Measurements from ENCODE around the gene PLCXD3. TPM values are rescaled to one million over a fixed set of nuclear protein-coding genes. Genes with fewer than 3 reads are reported as not detected.

Gene PLCXD3
- total and polyA plus RNA-seq, 8 donors = 0.07 to 4.8 (median 0.12) TPM

DNA sequence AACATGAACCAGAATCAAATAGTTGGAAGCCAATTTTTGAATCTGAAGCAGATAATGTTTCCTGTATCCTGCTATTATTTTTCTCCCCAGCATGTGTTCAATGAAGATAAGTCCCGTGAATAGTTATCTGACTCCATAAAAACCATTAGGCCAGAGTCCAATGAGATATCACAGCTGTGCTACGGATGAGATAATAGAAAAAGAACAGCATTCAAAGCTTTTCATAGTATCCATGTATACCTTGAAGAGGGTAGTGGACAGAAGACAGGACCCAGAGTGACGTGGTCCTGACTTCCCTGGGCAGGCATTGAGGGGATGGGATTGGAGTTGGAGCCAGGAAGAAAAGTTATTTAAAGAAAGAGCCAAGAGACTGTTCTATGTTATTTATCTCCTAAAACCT, 246.4 kb downstream of the PLCXD3 start:
- Histone ChIP-seq H3K9me3 (no peaks in the 10 kb centered on the region), H3K27me3 (no peaks in the 10 kb centered on the region), H3K4me1 (no peaks in the 10 kb centered on the region), H3K36me3 (no peaks in the 10 kb centered on the region), H3K4me3 (no peak overlapping the region), H3K27ac (peak overlapping the region in 1 of 2 donors; percentile 40)
- TF ChIP-seq, protein P1, sequence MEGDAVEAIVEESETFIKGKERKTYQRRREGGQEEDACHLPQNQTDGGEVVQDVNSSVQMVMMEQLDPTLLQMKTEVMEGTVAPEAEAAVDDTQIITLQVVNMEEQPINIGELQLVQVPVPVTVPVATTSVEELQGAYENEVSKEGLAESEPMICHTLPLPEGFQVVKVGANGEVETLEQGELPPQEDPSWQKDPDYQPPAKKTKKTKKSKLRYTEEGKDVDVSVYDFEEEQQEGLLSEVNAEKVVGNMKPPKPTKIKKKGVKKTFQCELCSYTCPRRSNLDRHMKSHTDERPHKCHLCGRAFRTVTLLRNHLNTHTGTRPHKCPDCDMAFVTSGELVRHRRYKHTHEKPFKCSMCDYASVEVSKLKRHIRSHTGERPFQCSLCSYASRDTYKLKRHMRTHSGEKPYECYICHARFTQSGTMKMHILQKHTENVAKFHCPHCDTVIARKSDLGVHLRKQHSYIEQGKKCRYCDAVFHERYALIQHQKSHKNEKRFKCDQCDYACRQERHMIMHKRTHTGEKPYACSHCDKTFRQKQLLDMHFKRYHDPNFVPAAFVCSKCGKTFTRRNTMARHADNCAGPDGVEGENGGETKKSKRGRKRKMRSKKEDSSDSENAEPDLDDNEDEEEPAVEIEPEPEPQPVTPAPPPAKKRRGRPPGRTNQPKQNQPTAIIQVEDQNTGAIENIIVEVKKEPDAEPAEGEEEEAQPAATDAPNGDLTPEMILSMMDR (IDR thresholded peaks at IDR 0.05) = no peak
- ATAC-seq (peak; percentile 31), DNase-seq (peak in 1 of 4 donors; percentile 57)
- intact Hi-C loops (cut with DNase I) = no loop called here

DNA sequence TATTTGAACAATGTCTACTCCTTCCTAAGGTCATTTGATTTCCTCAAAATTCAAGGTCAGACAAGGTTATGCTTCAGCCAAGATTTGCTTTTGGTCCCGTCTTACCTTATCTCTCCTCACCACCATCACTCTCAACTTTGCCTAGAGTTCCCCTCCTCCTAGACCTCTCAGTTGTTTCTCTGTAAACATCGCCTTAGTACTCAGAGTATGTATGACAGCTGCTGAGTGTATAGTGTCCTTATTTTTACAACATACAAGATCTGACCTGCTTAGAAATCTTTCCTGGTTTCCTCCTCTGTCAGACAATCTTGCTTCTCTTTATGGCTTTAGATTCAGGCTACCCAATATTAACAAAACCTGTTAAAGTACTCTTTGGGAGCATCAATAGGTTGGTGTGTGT, 247.1 kb downstream of the PLCXD3 start:
- DNase-seq (no peak), ATAC-seq (no peak)
- H3K4me1 ChIP-seq = no peaks in the 10 kb centered on the region
- peak overlapping the region in 1 of 2 donors; percentile 40 for H3K27ac ChIP-seq
- intact Hi-C loops (cut with DNase I) = no loop called here
- no peaks in the 10 kb centered on the region for H3K27me3 ChIP-seq
- no peak overlapping the region for H3K4me3 ChIP-seq
- H3K9me3 ChIP-seq = no peaks in the 10 kb centered on the region
- no peaks in the 10 kb centered on the region for H3K36me3 ChIP-seq
- TF ChIP-seq, protein P1 (IDR thresholded peaks at IDR 0.05) = no peak
